Natural killer cell (primary cell): ENCODE data around the gene PIK3R2. TPM values are rescaled to one million over a fixed set of nuclear protein-coding genes. Genes with fewer than 3 reads are reported as not detected.

ENCODE experiments used
- ATAC-seq, 3 donors: fragments of 150-1000 bp in 2 of 3; fragments of 200-7000 bp in 1 of 3; cut with Tn5 transposase; 1 replicate in 1 of 3; 2 replicates in 2 of 3; pipeline ENCODE4 v1.10.0; 2021; ENCODE audit warnings: mild to moderate bottlenecking in 2 of 3, moderate library complexity in 2 of 3
- DNase-seq, 2 donors: peaks; one replicate each; pipeline versions ENCODE4 v3.0.0 to v3.0.0-alpha.2; 2013 to 2021; ENCODE audit warnings: mixed read lengths in 1 of 2
- H3K27ac ChIP-seq: one replicate; pipeline ENCODE4 v1.5.1; 2013; ENCODE audit warnings: mild to moderate bottlenecking, low read length
- H3K27me3 ChIP-seq: one replicate; pipeline ENCODE4 v1.6.1; 2013; ENCODE audit warnings: low read length; ENCODE audit not compliant: control insufficient read depth, insufficient read depth
- H3K36me3 ChIP-seq: one replicate; pipeline ENCODE4 v1.6.1; 2013; ENCODE audit warnings: low read length; ENCODE audit not compliant: control insufficient read depth, insufficient read depth
- H3K4me1 ChIP-seq: one replicate; pipeline ENCODE4 v1.6.1; 2013; ENCODE audit warnings: low read length; ENCODE audit not compliant: control insufficient read depth, insufficient read depth
- H3K4me3 ChIP-seq: one replicate; pipeline ENCODE4 v1.5.1; 2013; ENCODE audit warnings: low read length
- H3K9me3 ChIP-seq: one replicate; pipeline ENCODE4 v1.6.1; 2013; ENCODE audit warnings: low read length; ENCODE audit not compliant: control insufficient read depth, insufficient read depth
- H3K27ac Mint-ChIP-seq, 2 donors: one replicate each; pipeline ENCODE4 v1.8.0; 2022; ENCODE audit warnings: mild to moderate bottlenecking in 2 of 2, mixed read lengths in 2 of 2, moderate library complexity in 1 of 2
- H3K27me3 Mint-ChIP-seq, 2 donors: one replicate each; pipeline ENCODE4 v1.8.0; 2022; ENCODE audit warnings: low read depth in 2 of 2, mixed read lengths in 2 of 2
- H3K36me3 Mint-ChIP-seq: one replicate; pipeline ENCODE4 v1.8.0; 2022; ENCODE audit warnings: mixed read lengths
- H3K4me1 Mint-ChIP-seq, 2 donors: one replicate each; pipeline ENCODE4 v1.8.0; 2022; ENCODE audit warnings: mixed read lengths in 2 of 2
- H3K4me3 Mint-ChIP-seq: one replicate; pipeline ENCODE4 v1.8.0; 2022; ENCODE audit warnings: mild to moderate bottlenecking, moderate library complexity, mixed read lengths
- H3K9me3 Mint-ChIP-seq, 2 donors: one replicate each; pipeline ENCODE4 v1.8.0; 2022; ENCODE audit warnings: mixed read lengths in 2 of 2
- WGBS: methylation state at CpG from one replicate; pipeline ENCODE4 v1.1.7; 2013; ENCODE audit warnings: missing lambda C conversion rate; ENCODE audit not compliant: insufficient coverage; 5-methylcytosine and 5-hydroxymethylcytosine counted together
- intact Hi-C: fragments of 100-400 bp; cut with micrococcal nuclease; formaldehyde crosslinking; loops from one replicate; pipeline ENCODE4 v1.14.2; 2022
- total RNA-seq, 4 donors: library from RNA; stranded (reverse); fragments of 120-200 nt in 1 of 4; gene quantifications; one replicate each; pipeline versions ENCODE4 v1.2.3 to v1.2.4, GENCODE V29; 2013 to 2022
- TF ChIP-seq, protein P1 (sequence below): fragments of 200-600 bp; IDR thresholded peaks from one replicate; pipeline ENCODE4 v1.8.0; 2022; ENCODE audit warnings: antibody characterized with exemption

Gene PIK3R2
- total RNA-seq, 3 donors from 2014 or later (not counting 1 experiment from before 2014, with no cell fraction given): 12.3 to 26.4 (median 16.0) TPM

DNA sequence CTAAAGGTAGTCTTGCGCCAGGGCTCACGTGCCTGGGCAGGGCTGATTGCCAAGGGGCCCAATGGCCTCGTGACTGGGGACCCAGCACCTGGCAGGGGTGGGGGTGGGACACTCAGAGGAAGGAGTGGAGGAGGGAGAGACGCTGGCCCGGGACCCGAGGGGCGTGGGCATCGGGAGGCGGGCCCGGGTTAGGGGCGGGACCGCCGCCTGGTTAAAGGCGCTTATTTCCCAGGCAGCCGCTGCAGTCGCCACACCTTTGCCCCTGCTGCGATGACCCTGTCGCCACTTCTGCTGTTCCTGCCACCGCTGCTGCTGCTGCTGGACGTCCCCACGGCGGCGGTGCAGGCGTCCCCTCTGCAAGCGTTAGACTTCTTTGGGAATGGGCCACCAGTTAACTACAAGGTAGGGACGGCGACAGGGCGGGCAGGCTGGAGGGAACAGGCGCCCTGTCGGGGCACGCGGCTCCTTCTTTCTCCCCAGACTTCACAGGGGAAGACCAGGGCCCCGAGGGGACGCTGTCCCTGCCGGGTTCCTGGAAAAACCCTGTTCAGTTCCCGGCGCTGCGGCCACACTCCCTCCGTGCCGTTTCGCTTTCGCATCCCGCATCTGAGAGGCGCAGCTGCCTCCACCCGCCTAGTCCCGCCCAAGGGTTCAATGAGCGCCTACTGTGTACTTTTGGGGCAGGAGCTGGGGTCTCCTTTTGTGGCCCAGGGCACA lies 20.8 kb downstream of the PIK3R2 start, which contains the start of gene IFI30:
Gene IFI30, plus strand, starts transcription at position 242 of the 717 bp plus-strand sequence. Its CDS starts 29 bp downstream, at position 271.
- TF ChIP-seq, protein P1, sequence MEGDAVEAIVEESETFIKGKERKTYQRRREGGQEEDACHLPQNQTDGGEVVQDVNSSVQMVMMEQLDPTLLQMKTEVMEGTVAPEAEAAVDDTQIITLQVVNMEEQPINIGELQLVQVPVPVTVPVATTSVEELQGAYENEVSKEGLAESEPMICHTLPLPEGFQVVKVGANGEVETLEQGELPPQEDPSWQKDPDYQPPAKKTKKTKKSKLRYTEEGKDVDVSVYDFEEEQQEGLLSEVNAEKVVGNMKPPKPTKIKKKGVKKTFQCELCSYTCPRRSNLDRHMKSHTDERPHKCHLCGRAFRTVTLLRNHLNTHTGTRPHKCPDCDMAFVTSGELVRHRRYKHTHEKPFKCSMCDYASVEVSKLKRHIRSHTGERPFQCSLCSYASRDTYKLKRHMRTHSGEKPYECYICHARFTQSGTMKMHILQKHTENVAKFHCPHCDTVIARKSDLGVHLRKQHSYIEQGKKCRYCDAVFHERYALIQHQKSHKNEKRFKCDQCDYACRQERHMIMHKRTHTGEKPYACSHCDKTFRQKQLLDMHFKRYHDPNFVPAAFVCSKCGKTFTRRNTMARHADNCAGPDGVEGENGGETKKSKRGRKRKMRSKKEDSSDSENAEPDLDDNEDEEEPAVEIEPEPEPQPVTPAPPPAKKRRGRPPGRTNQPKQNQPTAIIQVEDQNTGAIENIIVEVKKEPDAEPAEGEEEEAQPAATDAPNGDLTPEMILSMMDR: no peak
- Mint-ChIP-seq H3K9me3 (no peaks in the 10 kb centered on the region), H3K27me3 (no peaks in the 10 kb centered on the region), H3K4me3 (peak within 1 kb of the TSS; percentile 90), H3K4me1 (peaks cover 10 to 33% of the 10 kb centered on the region in 2 donors), H3K36me3 (no peaks in the 10 kb centered on the region), H3K27ac (peak within 1 kb of the TSS; percentile 57 to 86)
- H3K27ac ChIP-seq: peak within 1 kb of the TSS; percentile 86
- no peaks in the 10 kb centered on the region for H3K9me3 ChIP-seq
- peak within 1 kb of the TSS; percentile 50 for H3K4me3 ChIP-seq
- peaks cover 11% of the 10 kb centered on the region for H3K36me3 ChIP-seq
- ATAC-seq: peak; percentile 76 to 80 (median 76)
- DNase-seq: peak; percentile 59 to 73
- H3K27me3 ChIP-seq: no peaks in the 10 kb centered on the region
- under 1% methylated on average over 47 of the region's 47 CpGs for WGBS
- intact Hi-C loops: loop anchor here (5.0 kb wide), 1 partner anchor 166 kb away; the partner anchor contains the start of gene ARRDC2
- peaks cover 61% of the 10 kb centered on the region for H3K4me1 ChIP-seq

DNA sequence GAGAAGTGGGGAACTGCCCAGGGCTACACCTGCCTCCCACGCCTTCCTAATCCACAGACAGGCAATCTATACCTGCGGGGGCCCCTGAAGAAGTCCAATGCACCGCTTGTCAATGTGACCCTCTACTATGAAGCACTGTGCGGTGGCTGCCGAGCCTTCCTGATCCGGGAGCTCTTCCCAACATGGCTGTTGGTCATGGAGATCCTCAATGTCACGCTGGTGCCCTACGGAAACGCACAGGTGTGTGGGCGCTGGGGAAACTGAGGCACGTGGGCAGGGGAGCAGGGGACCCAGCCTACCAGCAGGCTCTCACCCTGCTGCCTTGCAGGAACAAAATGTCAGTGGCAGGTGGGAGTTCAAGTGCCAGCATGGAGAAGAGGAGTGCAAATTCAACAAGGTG lies 22.0 kb downstream of the PIK3R2 start:
- intact Hi-C loops: loop anchor here (5.0 kb wide), 1 partner anchor 168 kb away; the partner anchor contains the start of gene ARRDC2
- H3K27me3 Mint-ChIP-seq: no peaks in the 10 kb centered on the region
- H3K4me3 ChIP-seq: peak overlapping the region; percentile 50
- no peak overlapping the region for H3K27ac ChIP-seq
- H3K36me3 Mint-ChIP-seq: no peaks in the 10 kb centered on the region
- H3K4me1 ChIP-seq: peaks cover 53% of the 10 kb centered on the region
- ATAC-seq (no peak), DNase-seq (no peak)
- no peaks in the 10 kb centered on the region for H3K9me3 ChIP-seq
- H3K9me3 Mint-ChIP-seq: no peaks in the 10 kb centered on the region
- peak overlapping the region; percentile 47 for H3K4me3 Mint-ChIP-seq
- no peak overlapping the region for H3K27ac Mint-ChIP-seq
- 84% methylated on average over 11 of the region's 11 CpGs for WGBS
- peaks cover 9% of the 10 kb centered on the region for H3K36me3 ChIP-seq
- TF ChIP-seq, protein P1: no peak
- H3K27me3 ChIP-seq: no peaks in the 10 kb centered on the region
- peaks cover 10 to 28% of the 10 kb centered on the region in 2 donors for H3K4me1 Mint-ChIP-seq

DNA sequence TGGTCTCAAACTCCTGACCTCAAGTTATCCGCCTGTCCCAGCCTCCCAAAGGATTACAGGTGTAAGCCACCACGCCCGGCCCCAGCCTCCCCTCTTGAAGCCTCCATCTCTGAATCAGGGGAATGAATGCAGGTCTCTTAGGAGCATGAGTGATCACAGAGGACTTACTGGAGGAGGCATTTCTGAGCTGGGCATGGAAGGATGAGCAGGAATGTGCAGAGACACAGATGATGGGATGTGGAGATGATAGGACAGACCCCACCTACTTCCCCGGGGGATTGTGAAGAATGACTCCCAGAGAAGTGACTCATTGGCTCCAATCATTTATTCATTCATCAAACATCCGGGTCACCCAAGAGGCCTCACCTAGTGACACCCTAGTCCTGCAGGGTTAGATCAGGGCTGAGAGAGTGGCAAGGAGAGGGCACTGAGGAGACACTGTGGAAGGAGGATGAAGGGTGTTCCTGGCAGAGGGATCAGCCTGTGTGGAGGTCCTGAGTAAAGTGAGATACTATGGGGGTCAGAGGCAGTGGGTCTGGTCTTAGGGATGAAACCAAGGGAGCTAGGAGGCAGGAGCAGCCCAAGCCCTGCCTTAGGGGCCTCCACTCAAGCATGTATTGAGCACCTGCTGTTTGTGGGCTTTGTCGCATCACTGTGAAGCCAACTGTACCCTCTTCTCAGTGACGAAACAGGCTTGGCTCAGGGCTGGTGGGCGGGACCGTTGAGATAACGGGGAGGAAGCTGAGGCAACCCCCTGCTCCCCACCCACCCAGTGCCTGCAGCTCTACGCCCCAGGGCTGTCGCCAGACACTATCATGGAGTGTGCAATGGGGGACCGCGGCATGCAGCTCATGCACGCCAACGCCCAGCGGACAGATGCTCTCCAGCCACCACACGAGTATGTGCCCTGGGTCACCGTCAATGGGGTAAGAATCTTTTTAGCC lies 23.7 kb downstream of the PIK3R2 start:
- Histone ChIP-seq H3K4me1 (peaks cover 44% of the 10 kb centered on the region), H3K27me3 (no peaks in the 10 kb centered on the region), H3K4me3 (no peak overlapping the region), H3K9me3 (no peaks in the 10 kb centered on the region), H3K36me3 (peaks cover 9% of the 10 kb centered on the region), H3K27ac (no peak overlapping the region)
- WGBS: 91% methylated on average over 18 of the region's 19 CpGs
- intact Hi-C loops: no loop called here
- ATAC-seq (no peak), DNase-seq (no peak)
- TF ChIP-seq, protein P1: no peak
- peaks cover 10 to 26% of the 10 kb centered on the region in 2 donors for H3K4me1 Mint-ChIP-seq
- H3K9me3 Mint-ChIP-seq: no peaks in the 10 kb centered on the region
- no peak overlapping the region for H3K27ac Mint-ChIP-seq
- H3K4me3 Mint-ChIP-seq: no peak overlapping the region
- no peaks in the 10 kb centered on the region for H3K27me3 Mint-ChIP-seq
- H3K36me3 Mint-ChIP-seq: no peaks in the 10 kb centered on the region
